ENCODE results near the gene PIK3CB. TPM values are rescaled to one million over a fixed set of nuclear protein-coding genes. Genes with fewer than 3 reads are reported as not detected.
A peak's percentile ranks its signal among the peaks of the same experiment; 100 is the strongest.

The PIK3CB gene
- total and polyA plus RNA-seq, 2 of the 8 experiments (the other 6 are each of a cell fraction or from before 2014, with no cell fraction given), result 8.3 to 35.2 TPM

- Histone ChIP-seq H3K79me2 (ENCODE audit: control insufficient read depth in 1 of 2, insufficient read depth in 2 of 2, low read length in 2 of 2) (no peaks in the 10 kb centered on the region), H3K79me1 (ENCODE audit: low read depth, low read length) (no peaks in the 10 kb centered on the region), H3K23ac (ENCODE audit: insufficient read length) (no peak overlapping the region), H2AFZ (ENCODE audit: low read length) (no peak overlapping the region), H3K9me3 (ENCODE audit: insufficient read depth in 2 of 2, low read depth in 1 of 2, low read length in 1 of 2) (no peaks in the 10 kb centered on the region), H3K36me3 (ENCODE audit: control insufficient read depth in 2 of 4, insufficient read depth in 4 of 4, low read length in 3 of 4) (no peaks in the 10 kb centered on the region), H3K4me2 (ENCODE audit: insufficient read depth in 1 of 2, low read depth in 2 of 2, low read length in 2 of 2) (peak overlapping the region; percentile 64 to 68), H4K20me1 (replicated peaks in 1 of 2; ENCODE audit: control insufficient read depth in 1 of 2, insufficient read depth in 2 of 2, low read length in 2 of 2) (no peaks in the 10 kb centered on the region), H4K5ac (ENCODE audit: insufficient read length, low read depth, low read length) (no peak overlapping the region), H4K91ac (replicated peaks; ENCODE audit: insufficient read length, low read length) (no peak overlapping the region), H3K56ac (replicated peaks; ENCODE audit: insufficient read length, low read depth, low read length) (no peak overlapping the region), H3K4me3 (ENCODE audit: extremely low read depth in 1 of 4, insufficient read depth in 2 of 4, low read depth in 3 of 4, low read length in 4 of 4) (peak overlapping the region in 1 of 4 experiments; percentile 47; a peak in 1 of 8 replicates), H2AK5ac (ENCODE audit: low read depth, low read length) (no peak overlapping the region), H3K23me2 (ENCODE audit: low read depth, low read length) (peaks cover 2% of the 10 kb centered on the region; the same call in 1 of the 2 replicates), H3K27ac (ENCODE audit: low read depth, low read length) (peak overlapping the region; percentile 66; the same call in 1 of the 2 replicates), H2BK20ac (ENCODE audit: low read length) (peak overlapping the region; percentile 96; the same call in 1 of the 2 replicates), H2BK15ac (ENCODE audit: low read length) (no peak overlapping the region), H3K27me3 (replicated peaks in 1 of 4; ENCODE audit: control insufficient read depth in 3 of 4, extremely low read depth in 1 of 4, insufficient read depth in 3 of 4, low read length in 3 of 4) (no peaks in the 10 kb centered on the region), H3K18ac (ENCODE audit: extremely low read depth, low read length) (no peak overlapping the region; the same call in 1 of the 2 replicates), H2BK12ac (ENCODE audit: low read depth, low read length) (peak overlapping the region; percentile 82; the same call in 1 of the 2 replicates), H4K8ac (ENCODE audit: extremely low read depth, insufficient read depth, low read length) (no peak overlapping the region), H3K4me1 (replicated peaks in 1 of 4; ENCODE audit: control insufficient read depth in 3 of 4, insufficient read depth in 4 of 4, low read length in 3 of 4) (peaks cover 14 to 28% (median 22%) of the 10 kb centered on the region in 4 experiments), H3K14ac (ENCODE audit: insufficient read length) (no peak overlapping the region), H2BK5ac (ENCODE audit: low read depth, low read length) (peak overlapping the region; percentile 89; the same call in 1 of the 2 replicates), H2BK120ac (replicated peaks; ENCODE audit: low read depth, low read length) (no peak overlapping the region), H3K4ac (replicated peaks; ENCODE audit: insufficient read length, low read depth, low read length) (no peak overlapping the region), H3K9ac (replicated peaks in 1 of 4; ENCODE audit: extremely low read depth in 1 of 4, low read depth in 3 of 4, low read length in 3 of 4) (no peak overlapping the region)
- DNase-seq (ENCODE audit: low read depth in 1 of 2, low spot score in 2 of 2), result peak in 1 of 2 experiments; percentile 57
- TF ChIP-seq SRF (IDR thresholded peaks at IDR 0.05; ENCODE audit: low read depth, low read length), result no peak
- no peak for TF ChIP-seq SIN3A (conservative IDR thresholded peaks at IDR 0.05 in 1 of 2, IDR thresholded peaks at IDR 0.05 in 1 of 2; ENCODE audit: low read depth in 1 of 2, low read length in 2 of 2)
- TF ChIP-seq ASH2L (IDR thresholded peaks at IDR 0.05; ENCODE audit: low read length), result no peak
- no peak for TF ChIP-seq POU5F1 (IDR thresholded peaks at IDR 0.05; ENCODE audit: low read depth, low read length)
- no peak for TF ChIP-seq GABPA (IDR thresholded peaks at IDR 0.05; ENCODE audit: borderline replicate concordance, insufficient read depth, low read length)
- TF ChIP-seq PHF8 (conservative IDR thresholded peaks at IDR 0.05; ENCODE audit: low read depth, low read length), result no peak
- no peak for TF ChIP-seq USF2 (IDR thresholded peaks at IDR 0.05; ENCODE audit: low read length)
- WGBS, 2 experiments (ENCODE audit: extremely low coverage in 1 of 2, insufficient coverage in 1 of 2, insufficient read length in 1 of 2, insufficient replicate concordance in 2 of 2, low coverage in 1 of 2, low lambda C conversion rate in 2 of 2, missing lambda C conversion rate in 1 of 2), result 6% methylated on average over 5 of the region's 5 CpGs; no CpG with 5 or more reads in 1 of the 2 experiments
- CTCF ChIA-PET (ENCODE audit: partially characterized antibody), result interaction anchor here (0.6 to 5.3 kb wide), 6 partner anchors 12 to 62 kb away, joined by 3 to 43 read pairs (median 6); no protein-coding TSS in a partner anchor
- FAIRE-seq, result no peak
- POLR2A ChIA-PET (ENCODE audit: partially characterized antibody), result interaction anchor here (0.6 to 4.1 kb wide), 11 partner anchors 8 to 144 kb away, joined by 3 to 34 read pairs (median 4); no protein-coding TSS in a partner anchor
Observed at GRCh38 chr3:138861798-138862197, 27.1 kb upstream of the PIK3CB start.
